GM19468 (cell line): Measurements from ENCODE around the gene ERFE.
"Not testable (repeated sequence)": the region's sequence is repeated elsewhere in the genome, so short reads cannot be mapped to it uniquely, and the experiment has no call there.

Experiments used
- ATAC-seq: cut with Tn5 transposase; IDR thresholded peaks from one replicate; pipeline ENCODE4 v1.9.1; 2021; ENCODE audit warnings: mild to moderate bottlenecking, moderate library complexity, moderate number of reproducible peaks; ENCODE audit not compliant: unreplicated experiment; ENCODE audit errors: extremely low read depth

Gene ERFE

DNA sequence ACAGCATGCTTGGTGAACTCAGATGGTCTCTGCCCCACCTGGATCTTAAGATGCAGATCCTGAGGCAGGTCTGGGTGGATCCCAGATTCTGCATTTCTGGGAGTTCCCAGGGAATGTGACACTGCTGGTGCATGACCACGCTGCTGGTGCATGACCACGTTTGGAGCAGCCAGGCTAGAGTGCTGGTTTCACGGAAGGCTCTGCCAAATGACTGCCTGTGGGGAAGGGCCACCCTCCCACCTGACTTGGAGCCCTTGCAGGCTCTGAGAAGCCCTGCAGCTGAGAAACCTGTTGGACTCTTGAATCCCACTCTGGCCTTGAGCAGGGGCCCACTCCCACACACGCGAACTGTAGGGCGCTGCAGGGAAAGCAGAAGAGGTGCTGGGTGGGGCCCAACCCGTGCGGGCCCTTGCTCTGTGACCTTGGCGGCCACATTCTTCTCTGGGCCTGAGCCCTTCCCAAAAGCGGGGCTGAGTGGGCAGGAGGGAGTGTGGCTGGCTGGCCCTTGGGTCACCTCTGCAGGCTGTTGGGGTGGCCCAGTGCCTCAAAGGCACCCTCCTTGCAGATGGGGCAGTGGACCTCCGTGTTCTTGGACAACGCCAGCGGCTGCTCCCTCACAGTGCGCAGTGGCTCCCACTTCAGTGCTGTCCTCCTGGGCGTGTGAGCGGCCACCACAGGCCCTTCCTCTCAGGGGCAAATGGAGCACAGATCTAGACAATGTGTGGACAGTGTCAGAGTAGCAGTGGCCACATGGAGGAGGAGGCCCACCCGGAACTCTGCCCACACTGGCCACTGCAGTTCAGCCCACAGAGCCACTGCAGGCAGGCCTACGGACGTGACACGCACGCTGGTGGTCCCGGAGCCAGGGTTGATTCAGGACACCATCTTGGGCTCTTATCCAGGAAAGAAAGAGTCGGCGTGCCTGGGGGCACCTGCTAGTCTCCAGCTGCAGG, 7.9 kb downstream of the ERFE start:
- no peak for ATAC-seq

DNA sequence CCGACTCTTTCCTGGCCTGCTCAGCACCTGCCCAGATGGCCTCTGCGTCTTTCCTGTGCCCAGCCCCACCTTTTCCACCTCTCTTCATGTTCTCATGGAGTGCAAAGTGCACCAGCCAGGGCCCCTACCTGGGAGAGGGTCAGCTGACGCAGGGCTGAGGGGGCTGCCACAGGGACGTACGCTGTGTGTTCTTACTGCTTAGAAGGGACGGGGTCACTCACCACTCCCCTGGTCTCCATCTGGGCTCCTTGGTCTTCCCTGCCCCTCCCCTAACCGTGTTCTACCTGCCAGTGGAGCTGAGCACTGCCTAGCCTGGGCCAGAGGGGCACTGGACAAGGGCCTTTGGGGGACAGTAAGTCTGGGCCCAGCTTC, 8.6 kb downstream of the ERFE start:
- no peak for ATAC-seq

DNA sequence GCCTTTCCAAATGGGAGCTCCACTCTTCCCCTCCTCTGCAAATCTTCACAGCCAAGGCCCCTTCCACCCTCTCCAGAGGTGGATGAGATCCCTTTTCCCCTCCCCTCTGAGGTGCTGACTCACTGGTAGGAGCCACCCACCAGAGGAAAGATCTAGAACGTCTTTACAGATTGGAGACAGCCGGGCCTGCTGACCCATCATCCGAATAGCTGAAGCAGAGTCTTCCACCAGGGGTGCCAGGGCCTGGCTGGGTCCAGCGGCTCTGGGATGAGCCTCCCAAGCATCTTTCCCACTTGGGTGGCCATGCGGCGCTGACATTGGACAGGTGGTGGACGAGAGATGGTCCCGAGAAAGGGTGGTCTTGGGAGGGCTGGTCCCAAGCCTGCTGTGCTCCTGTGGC, 9.0 kb downstream of the ERFE start:
- ATAC-seq = no peak

DNA sequence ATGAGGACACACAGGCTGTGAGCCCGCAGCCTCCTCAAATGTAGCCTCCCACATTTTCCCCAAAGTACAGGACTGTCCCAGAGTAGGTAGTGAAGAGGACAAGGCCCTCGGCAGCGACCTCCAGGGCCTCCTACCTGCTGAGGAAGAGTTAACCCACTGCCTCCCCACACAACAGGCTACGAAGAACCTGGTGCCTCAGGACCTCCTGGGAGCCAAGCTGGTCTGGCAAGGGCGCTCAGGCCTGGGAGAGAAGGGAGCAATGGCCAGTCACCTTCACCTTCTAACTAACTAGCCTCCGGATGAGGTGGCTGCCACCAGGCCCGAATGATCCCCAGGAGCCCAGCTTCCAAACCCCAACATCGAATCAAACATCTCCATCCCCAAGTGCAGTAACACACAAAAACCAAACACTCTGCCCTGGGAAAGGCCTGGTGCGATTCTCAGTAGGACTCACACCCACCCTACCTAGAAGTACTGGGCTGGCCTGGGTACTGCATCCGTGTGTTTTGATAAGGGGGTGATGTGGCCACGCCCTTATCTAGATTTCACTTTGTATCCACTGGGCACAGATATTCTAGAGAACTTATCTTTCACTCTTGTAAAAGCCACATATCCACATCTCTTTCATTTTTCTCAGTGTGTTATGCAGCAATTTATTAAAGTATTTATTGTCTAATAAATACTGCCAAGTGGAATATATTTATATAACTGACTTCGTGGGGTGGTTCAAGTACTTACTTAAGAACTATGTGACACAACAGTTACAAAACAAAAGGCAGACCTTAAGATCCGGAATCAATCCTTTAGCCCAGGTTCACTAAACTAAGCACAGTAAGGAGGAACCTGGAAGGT, 9.7 kb downstream of the ERFE start:
- ATAC-seq = no peak

DNA sequence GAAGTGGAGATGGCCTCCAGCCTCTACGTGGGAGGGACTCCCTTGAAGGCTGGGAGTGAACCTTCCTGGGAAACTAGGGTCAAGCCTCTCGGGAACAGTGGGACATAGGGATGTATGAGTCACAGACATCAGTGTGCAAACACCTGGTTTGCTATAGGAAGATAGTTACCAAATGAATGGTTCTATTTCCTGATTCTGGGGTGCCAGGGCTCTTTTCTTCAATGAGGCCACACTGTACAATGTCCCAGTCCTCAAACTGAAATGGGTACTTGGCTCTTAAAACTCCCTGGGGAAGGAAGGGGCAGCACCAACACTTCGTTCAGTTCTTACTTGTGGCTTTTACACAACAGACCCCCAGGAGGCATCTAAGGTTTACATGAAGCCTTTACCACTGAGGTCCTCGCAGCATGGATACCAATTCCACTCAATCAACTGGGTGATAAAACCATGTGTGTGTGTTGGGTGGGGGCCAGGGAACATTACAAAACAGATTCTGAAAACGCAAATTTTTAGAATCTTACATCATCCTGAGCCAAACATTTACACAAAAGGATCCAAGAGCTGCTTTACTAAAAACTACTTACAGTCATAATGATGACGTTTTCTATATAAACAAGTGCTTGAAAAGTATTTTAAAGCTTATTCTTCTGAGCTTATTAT, 10.4 kb downstream of the ERFE start:
- ATAC-seq = no peak

DNA sequence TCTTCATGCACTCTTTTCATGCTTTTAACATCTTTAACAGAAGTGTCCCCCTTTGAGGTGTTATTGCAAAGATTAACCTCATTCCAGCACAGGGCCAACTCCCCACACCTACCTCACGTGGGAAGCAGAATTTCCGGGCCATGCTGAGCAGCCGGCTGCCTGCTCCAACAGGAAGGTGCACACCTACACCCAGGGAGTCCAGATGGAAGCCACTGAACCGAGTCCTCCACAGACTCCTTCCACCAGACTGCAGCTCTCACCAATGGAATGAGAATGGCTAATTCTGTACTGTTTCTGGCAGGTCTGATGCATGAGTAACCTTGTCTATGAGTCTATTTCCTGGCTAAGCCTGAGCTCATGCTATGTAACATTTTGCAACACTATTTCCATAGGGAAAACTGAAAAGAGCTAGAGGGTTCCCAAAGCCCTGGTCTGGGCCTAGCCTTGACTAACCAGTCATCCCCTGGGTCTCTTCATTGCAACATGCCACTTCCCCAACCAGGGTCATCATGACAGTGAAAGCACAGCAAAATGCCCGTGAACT, 11.0 kb downstream of the ERFE start:
- ATAC-seq = no peak

DNA sequence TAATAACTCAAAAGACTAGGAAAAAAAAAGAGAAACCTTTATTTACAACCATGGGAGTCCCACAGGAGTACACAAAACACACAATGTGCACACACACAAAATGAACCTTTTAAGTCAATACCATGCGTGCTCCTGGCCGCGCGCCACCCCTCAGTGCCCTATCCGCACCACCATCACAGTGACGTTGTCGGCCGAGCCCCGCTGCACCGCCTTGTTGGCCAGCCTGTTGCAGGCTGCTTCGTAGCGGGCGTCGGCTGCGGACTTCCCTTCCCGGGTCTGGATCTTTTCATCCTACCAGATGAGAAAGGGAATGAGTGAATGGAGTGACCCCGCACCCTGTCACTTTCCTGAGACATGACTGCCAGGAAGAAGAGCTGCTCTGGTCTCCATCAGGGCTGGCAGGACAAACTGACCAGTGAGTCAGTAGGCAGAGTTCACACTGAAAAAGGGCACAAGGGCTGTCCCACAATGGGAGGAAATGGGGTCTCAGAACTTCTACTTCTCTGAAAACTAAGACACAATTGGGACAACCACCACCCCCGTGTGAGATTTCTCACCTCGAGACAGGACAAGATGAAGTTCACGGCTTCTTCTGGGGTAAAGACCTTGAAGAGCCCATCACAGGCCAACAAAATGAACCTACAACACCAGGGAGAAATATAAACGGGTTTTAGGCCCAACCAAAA, 11.8 kb downstream of the ERFE start:
- ATAC-seq = no peak

DNA sequence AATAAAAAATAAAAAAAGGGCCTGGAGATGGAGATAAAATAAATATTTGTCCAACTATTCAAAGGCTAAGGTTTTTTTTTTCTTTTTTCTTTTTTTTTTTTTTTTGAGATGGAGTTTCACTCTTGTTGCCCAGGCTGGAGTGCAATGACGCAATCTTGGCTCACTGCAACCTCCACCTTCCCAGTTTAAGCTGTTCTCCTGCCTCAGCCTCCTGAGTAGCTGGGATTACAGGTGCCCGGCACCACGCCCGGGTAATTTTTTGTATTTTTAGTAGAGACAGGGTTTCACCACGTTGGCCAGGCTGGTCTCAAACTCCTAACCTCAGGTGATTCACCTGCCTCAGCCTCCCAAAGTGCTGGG, 12.3 kb downstream of the ERFE start:
- not testable (repeated sequence) for ATAC-seq

DNA sequence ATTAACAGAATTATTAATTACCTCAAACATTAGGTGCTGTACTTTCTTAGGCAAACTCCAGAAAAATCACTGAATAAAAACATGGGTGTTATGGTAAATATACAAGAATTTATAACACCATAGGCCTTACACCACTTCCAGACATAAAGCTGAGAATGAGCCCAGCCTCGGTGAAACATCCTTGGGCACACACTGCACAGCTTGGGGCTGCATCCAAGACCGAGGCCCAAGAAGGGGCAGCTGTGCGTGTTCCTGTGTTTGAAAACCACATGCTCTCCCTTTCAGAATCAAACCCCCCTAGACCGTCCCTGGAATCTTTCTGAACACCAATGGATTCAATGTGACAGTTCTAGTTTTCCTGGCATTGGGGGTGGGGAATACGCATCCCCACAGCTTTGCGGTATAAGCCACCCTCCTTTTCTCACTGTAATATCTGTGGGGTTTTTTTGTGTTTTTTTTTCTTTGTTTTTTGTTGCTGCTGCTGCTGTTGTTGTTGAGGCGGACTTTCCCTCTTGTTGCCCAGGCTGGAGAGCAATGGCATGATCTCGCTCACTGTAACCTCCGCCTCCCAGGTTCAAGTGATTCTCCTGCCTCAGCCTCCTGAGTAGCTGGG, 12.9 kb downstream of the ERFE start:
- no peak for ATAC-seq

DNA sequence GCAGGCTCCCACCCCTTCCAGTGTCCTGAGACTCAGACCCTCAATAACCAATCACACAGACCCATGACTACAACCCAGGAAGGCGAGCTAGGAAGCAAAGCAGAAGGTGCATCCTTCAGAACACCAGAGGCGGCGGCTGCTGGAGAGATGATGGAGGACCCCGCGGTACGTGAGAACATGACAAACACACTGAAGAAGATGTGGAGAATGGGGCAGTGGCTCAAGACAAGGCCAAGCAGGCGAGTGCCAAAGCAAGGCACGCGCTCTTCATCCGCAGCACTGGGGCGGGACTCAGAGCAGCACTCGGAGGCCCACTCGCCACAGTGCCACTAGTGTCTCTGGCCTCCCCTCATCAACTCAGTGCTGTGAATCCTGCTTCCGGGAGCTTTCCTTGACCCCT, 13.7 kb downstream of the ERFE start:
- no peak for ATAC-seq

DNA sequence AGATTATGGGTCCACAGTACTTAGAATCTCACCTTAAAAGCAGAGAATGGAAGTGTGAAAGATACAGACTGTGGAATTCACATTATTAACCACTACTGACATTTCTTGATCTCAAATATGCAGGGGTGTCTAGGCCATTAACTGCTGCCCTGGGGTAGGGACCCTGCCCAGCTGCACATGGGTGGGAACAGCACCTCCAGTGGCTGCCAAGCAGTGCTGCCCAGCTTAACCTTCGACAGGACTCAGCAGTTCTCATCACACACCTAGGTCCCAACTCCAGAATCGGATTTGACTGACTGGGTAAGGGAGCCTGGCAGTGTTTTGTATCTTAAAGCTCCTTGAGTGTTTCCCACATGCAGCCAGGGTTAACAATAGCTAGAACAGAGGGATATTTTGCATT, 14.9 kb downstream of the ERFE start:
- no peak for ATAC-seq

DNA sequence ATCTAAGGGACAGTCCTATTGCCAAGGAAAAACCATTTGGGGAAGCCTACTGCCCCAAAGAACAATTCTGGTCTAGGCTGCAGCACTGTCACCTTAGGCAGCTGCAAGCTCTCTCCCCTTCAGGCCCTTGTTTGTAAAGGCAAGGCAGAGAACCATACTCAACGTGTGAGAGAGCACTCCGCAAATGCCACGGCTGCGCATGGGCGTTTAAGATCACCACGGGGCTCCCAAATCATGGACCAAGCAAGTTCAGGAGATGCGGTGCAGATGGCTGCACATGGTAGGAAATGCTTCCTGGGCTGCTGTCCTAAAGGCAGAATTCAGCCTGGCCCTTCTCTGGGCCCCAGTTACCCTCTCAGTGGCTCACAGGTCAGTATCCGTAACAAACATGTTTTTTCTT, 15.5 kb downstream of the ERFE start:
- no peak for ATAC-seq

DNA sequence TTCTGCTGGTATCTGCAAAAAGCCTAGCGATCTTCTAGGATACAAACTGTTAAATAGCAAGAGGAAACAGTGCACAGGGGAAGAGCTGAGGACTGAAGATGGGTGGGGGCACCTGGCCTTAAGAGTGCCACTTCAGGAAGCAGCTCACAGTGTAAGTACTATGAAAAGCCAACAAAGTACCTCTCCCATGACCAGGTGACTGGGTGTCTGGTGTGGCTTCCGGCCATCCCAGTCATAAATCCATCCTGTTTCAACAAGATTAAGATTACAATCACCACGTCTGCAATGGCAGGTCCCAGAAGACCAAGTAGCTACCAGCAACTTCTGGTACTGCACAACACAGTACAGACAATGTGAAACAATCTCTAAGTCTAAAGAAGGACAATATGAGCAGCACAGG, 15.9 kb downstream of the ERFE start:
- no peak for ATAC-seq

DNA sequence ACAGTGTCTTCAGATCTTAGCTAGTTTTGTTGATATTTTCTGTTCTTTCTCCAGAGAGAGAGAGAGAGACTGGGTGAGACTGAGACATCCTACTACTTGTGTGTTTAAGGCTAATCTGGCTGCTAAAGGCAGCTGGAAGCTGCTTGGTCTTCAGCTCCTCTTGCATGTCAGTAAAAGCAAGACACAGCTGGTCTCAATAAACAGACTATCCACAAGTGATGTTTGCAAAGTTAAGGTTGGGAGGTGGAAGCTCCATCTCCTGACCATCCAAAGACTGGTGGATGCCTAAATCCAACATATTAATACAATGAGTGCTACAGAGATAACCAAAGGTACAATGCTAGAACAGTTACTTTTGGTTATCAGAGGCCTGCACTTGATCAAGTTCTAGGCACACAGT, 17.8 kb downstream of the ERFE start:
- ATAC-seq = no peak

DNA sequence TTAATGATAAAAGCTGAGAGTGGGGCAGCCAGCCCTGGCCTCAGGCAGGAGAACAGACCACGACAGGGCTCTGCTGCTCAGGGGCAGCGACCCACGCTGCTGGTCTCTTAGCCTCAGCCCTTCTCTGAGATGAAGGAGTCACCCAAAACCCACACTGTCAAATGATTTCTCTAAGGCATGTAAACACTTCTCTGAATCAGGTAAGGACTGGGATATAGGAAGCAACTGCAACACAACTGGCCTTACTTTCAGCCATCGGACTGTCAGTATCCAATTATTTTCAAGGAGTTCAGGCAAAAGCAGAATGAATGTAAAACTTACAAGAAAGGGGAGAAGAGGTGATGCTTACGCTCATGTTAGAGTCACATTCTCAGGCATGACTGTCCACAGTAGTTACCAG, 21.8 kb downstream of the ERFE start:
- ATAC-seq = no peak

DNA sequence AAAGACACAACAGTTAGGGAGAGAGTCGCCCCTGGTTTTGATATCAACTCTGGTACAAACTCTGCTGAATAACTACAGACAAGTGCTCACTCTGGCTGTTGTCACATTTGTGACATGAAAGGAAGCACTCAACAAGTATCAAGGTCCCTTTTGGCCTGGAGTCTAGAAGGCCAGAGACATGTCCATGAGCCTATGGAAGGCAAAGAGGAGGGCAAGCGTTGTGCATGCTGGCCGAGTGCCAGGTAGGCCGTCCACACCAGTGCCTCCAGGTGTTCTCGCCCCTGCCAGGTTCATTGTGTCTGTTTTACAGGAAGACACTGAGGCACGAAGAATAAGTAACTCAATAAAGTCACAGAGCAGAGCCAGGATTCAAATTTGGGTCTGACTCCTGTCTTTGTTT, 23.6 kb downstream of the ERFE start:
- no peak for ATAC-seq

DNA sequence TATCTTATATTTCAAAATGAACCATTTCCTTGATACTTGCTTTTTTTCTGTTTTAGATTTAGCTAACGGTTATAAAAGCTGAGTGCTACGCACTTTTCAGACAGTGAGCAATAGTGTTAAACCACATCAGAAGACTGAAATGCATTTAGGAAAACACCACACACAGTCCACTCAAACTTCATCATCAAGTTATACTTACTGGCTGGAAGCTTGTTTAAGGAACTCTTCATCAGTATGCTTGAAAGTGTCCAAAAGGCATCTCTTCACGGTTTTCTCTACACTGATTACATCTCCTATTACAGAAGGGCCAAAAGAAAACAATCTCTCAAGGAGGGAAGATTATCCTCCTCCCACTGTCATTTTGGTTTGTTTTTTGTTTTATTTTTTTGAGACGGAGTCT, 25.1 kb downstream of the ERFE start:
- no peak for ATAC-seq

DNA sequence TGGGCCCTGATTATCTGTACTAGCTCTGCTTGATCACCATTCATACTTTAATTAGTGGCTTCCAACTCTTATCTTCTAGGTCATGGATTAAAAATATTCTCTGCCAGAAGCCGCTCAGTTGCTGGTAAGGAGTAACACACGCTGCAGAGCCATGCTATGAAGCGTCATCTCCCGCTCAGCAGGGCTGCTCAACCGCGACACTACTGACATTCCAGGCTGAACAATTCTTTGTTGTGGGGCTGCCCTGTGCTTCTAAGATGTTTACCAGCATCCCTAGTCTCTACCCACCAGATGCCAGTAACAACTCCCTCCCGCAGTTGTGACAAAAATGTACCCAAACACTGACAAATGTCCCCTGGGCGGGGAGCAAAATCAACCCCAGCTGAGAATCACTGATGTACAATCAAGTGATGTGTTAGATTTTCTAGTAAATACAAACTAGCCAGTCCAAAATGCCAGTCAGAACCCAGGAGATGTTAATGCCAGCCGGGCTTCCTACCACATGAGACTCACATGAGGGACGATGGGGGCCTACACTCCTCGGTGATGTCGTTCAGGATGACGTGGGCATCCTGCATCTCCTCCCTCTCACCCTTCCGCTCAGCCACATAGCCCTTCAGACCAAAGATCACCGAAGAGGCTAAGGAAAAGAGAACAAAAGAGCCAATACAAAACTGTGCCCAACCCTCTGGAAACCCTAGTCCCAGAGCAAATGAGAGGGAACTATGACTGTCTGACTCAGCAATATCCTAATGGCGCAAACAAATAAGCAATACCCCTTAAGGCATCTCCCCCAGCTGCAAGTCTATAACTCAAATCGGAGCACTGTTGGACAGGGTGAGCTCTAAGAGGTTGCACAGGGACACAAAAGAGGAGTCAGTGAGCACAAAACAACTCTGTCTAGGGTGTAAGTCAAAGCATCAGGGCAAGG, 29.1 kb downstream of the ERFE start:
- ATAC-seq = no peak

DNA sequence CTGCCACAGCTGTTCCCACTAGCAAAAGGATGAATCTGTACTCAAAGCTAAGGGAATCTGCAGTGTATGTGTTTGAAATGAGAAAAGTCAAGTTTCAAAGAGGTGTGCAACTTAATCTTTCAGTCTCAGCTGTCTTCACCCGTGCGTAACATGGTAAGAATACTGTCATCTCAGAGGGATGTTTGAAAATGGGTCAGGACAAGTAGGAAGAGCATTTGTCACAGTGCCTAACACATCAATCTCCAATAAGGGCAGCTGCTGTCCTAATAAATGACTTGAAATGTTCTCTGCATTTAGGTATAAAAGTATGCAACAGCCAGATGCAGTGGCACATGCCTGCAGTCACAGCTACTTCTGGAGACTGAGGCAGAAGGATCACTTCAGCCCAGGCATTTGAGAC, 31.7 kb downstream of the ERFE start:
- no peak for ATAC-seq
